Heart left ventricle (tissue), 16 donors: ENCODE data around the gene MAT1A. TPM values are rescaled to one million over a fixed set of nuclear protein-coding genes. Genes with fewer than 3 reads are reported as not detected.

Source experiments
- ATAC-seq, 4 donors: fragments of 200-7000 bp; cut with Tn5 transposase; one replicate each; pipeline ENCODE4 v1.9.1; 2020 to 2022; ENCODE audit warnings: moderate library complexity in 4 of 4, mild to moderate bottlenecking in 3 of 4, moderate number of reproducible peaks in 1 of 4
- DNase-seq, 5 donors: peaks; one replicate each; pipeline ENCODE4 v3.0.0-alpha.2; 2020
- H3K27ac ChIP-seq, 12 donors: fragments of 200-600 bp; sonication (generic) in 4 of 12; one replicate each; pipeline versions ENCODE4 v1.5.0 to v1.8.0; 2016 to 2022; ENCODE audit warnings: mild to moderate bottlenecking in 2 of 12
- H3K27me3 ChIP-seq, 9 donors: fragments of 200-600 bp; sonication (generic) in 2 of 9; one replicate each; pipeline versions ENCODE4 v1.5.1 to v1.8.0; 2016 to 2022; ENCODE audit warnings: mild to moderate bottlenecking in 3 of 9
- H3K36me3 ChIP-seq, 9 donors: fragments of 200-600 bp; sonication (generic) in 2 of 9; one replicate each; pipeline versions ENCODE4 v1.5.0 to v1.8.0; 2018 to 2022; ENCODE audit warnings: mild to moderate bottlenecking in 2 of 9
- H3K4me1 ChIP-seq, 12 donors: fragments of 200-600 bp; sonication (generic) in 4 of 12; one replicate each; pipeline versions ENCODE4 v1.5.0 to v1.8.0; 2016 to 2022; ENCODE audit warnings: mild to moderate bottlenecking in 3 of 12
- H3K4me3 ChIP-seq, 12 donors: fragments of 200-600 bp; sonication (generic) in 4 of 12; one replicate each; pipeline versions ENCODE4 v1.5.0 to v1.8.0; 2017 to 2022; ENCODE audit warnings: mild to moderate bottlenecking in 9 of 12, moderate library complexity in 4 of 12
- H3K9me3 ChIP-seq, 12 donors: fragments of 200-600 bp; sonication (generic) in 4 of 12; one replicate each; pipeline versions ENCODE4 v1.5.0 to v1.8.0; 2016 to 2022; ENCODE audit warnings: mild to moderate bottlenecking in 1 of 12
- CTCF ChIP-seq, 12 donors: fragments of 200-600 bp; sonication (generic) in 4 of 12; IDR thresholded peaks; one replicate each; pipeline versions ENCODE4 v1.5.0 to v1.8.0; 2018 to 2022; ENCODE audit warnings: antibody characterized with exemption in 12 of 12, mild to moderate bottlenecking in 5 of 12
- POLR2A ChIP-seq, 2 donors: fragments of 450-650 bp; IDR thresholded peaks; one replicate each; pipeline ENCODE4 v1.6.1; 2017; ENCODE audit warnings: antibody characterized with exemption in 2 of 2, mild to moderate bottlenecking in 2 of 2, moderate library complexity in 2 of 2
- WGBS, 4 donors: extraction: QIAGEN DNeasy Blood & Tissue Kit in 2 of 4; methylation state at CpG; one replicate each; pipeline versions ENCODE4 v1.1.5 to v1.1.7; 2013 to 2018; 5-methylcytosine and 5-hydroxymethylcytosine counted together
- intact Hi-C, 10 donors: fragments of 100-400 bp; cut with DNase I; formaldehyde crosslinking; loops; one replicate each; pipeline versions ENCODE4 v1.11.1 to v1.14.2; 2022
- polyA plus RNA-seq, 2 donors: library from polyadenylated mRNA; stranded (reverse); fragments of 200-250 nt; gene quantifications; one replicate each; pipeline ENCODE4 v1.2.3, GENCODE V29; 2013
- total RNA-seq, 9 donors: library from RNA; depleted of rRNA in 2 of 9; stranded (reverse); fragments of >200 nt in 2 of 9; fragmentation: NEBNext Ultra II Directional in 3 of 9; extraction: Animal tissue kit (Norgen Biotek cat#: 25700) in 3 of 9; gene quantifications; one replicate each; pipeline versions ENCODE4 v1.1.0 to v1.2.4, GENCODE V29; 2016 to 2023
- donor health status: ischemic (EF 13 %, LVEDD 7.1; RV severe dilation, severe dysfunction).
- donor health status: healthy with polysubstance abuse.
- donor health status: DM: no; HTN: yes; CAD: no.
- donor health status: DM: no; HTN: no; CAD: no.
- donor health status: ischemic (EF 25% LVEDD 6.9; RV normal size, moderate dysfunction).
- donor health status: ischemic (EF 25% LVEDD 5.7; RV mildly dilated, moderate dysfunction).
- donor health status: healthy.
- donor health status: DM: yes; HTN: yes; CAD: no.
- donor health status: ischemic (EF 35%, LVEDD 5.7; RV mildly dilated, moderate dysfunction).
- donor health status: nonischemic (EF 11% LVEDD 7.7; RV severe dilation, severe dysfunction).
- donor health status: DM: yes; HTN: yes; CAD: no.
- donor health status: PGD.
- donor health status: ischemic (EF 29% LVEDD 5.4; RV normal size, mild dysfunction).
- donor health status: nonischemic (EF 23%, LVEDD 6.1; RV moderate dilation, normal function).

MAT1A gene
- total and polyA plus RNA-seq, 11 donors, result 0.07 to 1.1 (median 0.46) TPM; not detected in 7

- no peaks in the 10 kb centered on the region for H3K36me3 ChIP-seq
- intact Hi-C loops, result no loop called here
- peaks cover 0 to 11% (median 0%) of the 10 kb centered on the region in 9 donors for H3K27me3 ChIP-seq
- no peak overlapping the region for H3K4me3 ChIP-seq
- no peaks in the 10 kb centered on the region for H3K4me1 ChIP-seq
- no peak for TF ChIP-seq CTCF (IDR thresholded peaks at IDR 0.05)
- TF ChIP-seq POLR2A (IDR thresholded peaks at IDR 0.05), result no peak
- 53 to 70% (median 60%) methylated on average over 3 of the region's 3 CpGs for WGBS, 4 donors
- ATAC-seq (no peak), DNase-seq (no peak)
- no peaks in the 10 kb centered on the region for H3K9me3 ChIP-seq
- H3K27ac ChIP-seq, result no peak overlapping the region
Measured at GRCh38 chr10:80323311-80323710, 33.9 kb upstream of the MAT1A start.

- Histone ChIP-seq H3K4me1 (no peaks in the 10 kb centered on the region), H3K4me3 (no peak overlapping the region), H3K27ac (no peak overlapping the region), H3K9me3 (peaks cover 0 to 1% (median 0%) of the 10 kb centered on the region in 12 donors), H3K36me3 (no peaks in the 10 kb centered on the region), H3K27me3 (peaks cover 0 to 12% (median 0%) of the 10 kb centered on the region in 9 donors)
- intact Hi-C loops, result no loop called here
- no peak for DNase-seq
- TF ChIP-seq POLR2A (IDR thresholded peaks at IDR 0.05) (no peak), CTCF (IDR thresholded peaks at IDR 0.05) (no peak)
- no peak for ATAC-seq
- 62 to 83% (median 71%) methylated on average over 1 of the region's 1 CpG for WGBS, 4 donors
Measured at GRCh38 chr10:80322711-80323110, 33.3 kb upstream of the MAT1A start.

GRCh38 chr10:80322158-80322557, 32.7 kb upstream of the MAT1A start:
- no peak overlapping the region for H3K4me3 ChIP-seq
- no peaks in the 10 kb centered on the region for H3K4me1 ChIP-seq
- H3K27ac ChIP-seq, result no peak overlapping the region
- peaks cover 0 to 7% (median 0%) of the 10 kb centered on the region in 12 donors for H3K9me3 ChIP-seq
- ATAC-seq (no peak), DNase-seq (no peak)
- peaks cover 0 to 11% (median 0%) of the 10 kb centered on the region in 9 donors for H3K27me3 ChIP-seq
- TF ChIP-seq CTCF (IDR thresholded peaks at IDR 0.05) (no peak), POLR2A (IDR thresholded peaks at IDR 0.05) (no peak)
- intact Hi-C loops, result no loop called here
- no peaks in the 10 kb centered on the region for H3K36me3 ChIP-seq
- 81 to 88% (median 85%) methylated on average over 2 of the region's 2 CpGs for WGBS, 4 donors

- H3K27ac ChIP-seq, result no peak overlapping the region
- peaks cover 0 to 6% (median 0%) of the 10 kb centered on the region in 9 donors for H3K27me3 ChIP-seq
- TF ChIP-seq CTCF (IDR thresholded peaks at IDR 0.05) (no peak), POLR2A (IDR thresholded peaks at IDR 0.05) (no peak)
- WGBS, 4 donors, result 87 to 93% (median 91%) methylated on average over 5 of the region's 5 CpGs
- H3K9me3 ChIP-seq, result peaks cover 0 to 7% (median 0%) of the 10 kb centered on the region in 12 donors
- intact Hi-C loops, result no loop called here
- ATAC-seq, result no peak
- DNase-seq, result no peak
- H3K4me1 ChIP-seq, result no peaks in the 10 kb centered on the region
- H3K36me3 ChIP-seq, result no peaks in the 10 kb centered on the region
- no peak overlapping the region for H3K4me3 ChIP-seq
Measured at GRCh38 chr10:80321183-80321582, 31.7 kb upstream of the MAT1A start.
